HG02840 (cell line): ENCODE data around the gene NUMB.
"Not testable (repeated sequence)": the region's sequence is repeated elsewhere in the genome, so short reads cannot be mapped to it uniquely, and the experiment has no call there.

Experiments used
- ATAC-seq: cut with Tn5 transposase; IDR thresholded peaks from one replicate; pipeline ENCODE4 v1.9.1; 2021; ENCODE audit warnings: mild to moderate bottlenecking, moderate library complexity, moderate number of reproducible peaks; ENCODE audit not compliant: unreplicated experiment, low FRiP score

The NUMB gene

GRCh38 chr14:73369428-73369827 lies 88.9 kb downstream of the NUMB start:
- no peak for ATAC-seq

- no peak for ATAC-seq
Observed at GRCh38 chr14:73368616-73369015, 89.7 kb downstream of the NUMB start.

GRCh38 chr14:73365727-73366126 lies 92.6 kb downstream of the NUMB start:
- ATAC-seq, result no peak

GRCh38 chr14:73364559-73364958 lies 93.8 kb downstream of the NUMB start:
- no peak for ATAC-seq

- no peak for ATAC-seq
Observed at GRCh38 chr14:73359445-73359844, 98.9 kb downstream of the NUMB start.

- ATAC-seq, result no peak
Observed at GRCh38 chr14:73358187-73358586, 100.2 kb downstream of the NUMB start.

GRCh38 chr14:73349091-73349490 lies 109.3 kb downstream of the NUMB start:
- not testable (repeated sequence) for ATAC-seq

GRCh38 chr14:73344319-73344718 lies 114.0 kb downstream of the NUMB start:
- ATAC-seq, result no peak

- ATAC-seq, result no peak
Observed at GRCh38 chr14:73342670-73343069, 115.7 kb downstream of the NUMB start.

GRCh38 chr14:73339846-73340595 lies 118.3 kb downstream of the NUMB start:
- no peak for ATAC-seq

- no peak for ATAC-seq
Observed at GRCh38 chr14:73339206-73339605, 119.1 kb downstream of the NUMB start.

- ATAC-seq, result no peak
Observed at GRCh38 chr14:73338551-73338950, 119.8 kb downstream of the NUMB start.

GRCh38 chr14:73333031-73333430 lies 125.3 kb downstream of the NUMB start:
- no peak for ATAC-seq

GRCh38 chr14:73325630-73326299 lies 132.6 kb downstream of the NUMB start:
- ATAC-seq, result no peak

GRCh38 chr14:73325063-73325462 lies 133.3 kb downstream of the NUMB start:
- no peak for ATAC-seq

GRCh38 chr14:73324533-73324932 lies 133.8 kb downstream of the NUMB start:
- ATAC-seq, result no peak

GRCh38 chr14:73323896-73324399 lies 134.4 kb downstream of the NUMB start:
- no peak for ATAC-seq

GRCh38 chr14:73313151-73313550 lies 145.2 kb downstream of the NUMB start:
- ATAC-seq, result no peak

- no peak for ATAC-seq
Observed at GRCh38 chr14:73312687-73313086, 145.7 kb downstream of the NUMB start.

GRCh38 chr14:73311708-73312030 lies 146.7 kb downstream of the NUMB start:
- no peak for ATAC-seq

GRCh38 chr14:73309207-73309606 lies 149.1 kb downstream of the NUMB start:
- ATAC-seq, result not testable (repeated sequence)

GRCh38 chr14:73307261-73307660 lies 151.1 kb downstream of the NUMB start:
- ATAC-seq, result no peak
